Neural cell (in vitro differentiated cells): ENCODE data around the gene C1orf167.

ENCODE experiments used
- EP300 ChIP-seq: fragments of 450-650 bp; conservative IDR thresholded peaks from 2 replicates; pipeline ENCODE4 v1.6.1; 2014; ENCODE audit warnings: antibody characterized with exemption, mild to moderate bottlenecking, moderate library complexity; ENCODE audit not compliant: poor library complexity, severe bottlenecking
- EZH2 ChIP-seq: fragments of 200-600, 300-800 bp; shearing (Covaris generic), sonication (generic); IDR thresholded peaks from 2 replicates; pipeline ENCODE4 v1.6.1; 2014; ENCODE audit warnings: antibody characterized with exemption, low read length, borderline replicate concordance, mild to moderate bottlenecking; ENCODE audit not compliant: insufficient read depth, poor library complexity, severe bottlenecking
- MXI1 ChIP-seq: fragments of 450-650 bp; conservative IDR thresholded peaks from 2 replicates; pipeline ENCODE4 v1.6.1; 2014; ENCODE audit warnings: antibody characterized with exemption, mild to moderate bottlenecking; ENCODE audit not compliant: poor library complexity, severe bottlenecking
- POLR2AphosphoS5 ChIP-seq: IDR thresholded peaks from 2 replicates; pipeline ENCODE4 v1.6.1; 2012
- RAD21 ChIP-seq: fragments of 450-650 bp; conservative IDR thresholded peaks from 2 replicates; pipeline ENCODE4 v1.6.1; 2014; ENCODE audit warnings: antibody characterized with exemption, mild to moderate bottlenecking, moderate library complexity
- SMC3 ChIP-seq: fragments of 450-650 bp; conservative IDR thresholded peaks from 2 replicates; pipeline ENCODE4 v1.6.1; 2014; ENCODE audit warnings: antibody characterized with exemption, mild to moderate bottlenecking, moderate library complexity; ENCODE audit not compliant: poor library complexity
- TAF1 ChIP-seq: IDR thresholded peaks from 2 replicates; pipeline ENCODE4 v1.6.1; 2012; ENCODE audit warnings: low read depth
- TF ChIP-seq, protein P1 (sequence below): fragments of 450-650 bp; IDR thresholded peaks from 2 replicates; pipeline ENCODE4 v1.5.1; 2014; ENCODE audit warnings: antibody characterized with exemption, mild to moderate bottlenecking, moderate library complexity; ENCODE audit not compliant: poor library complexity, severe bottlenecking
- TF ChIP-seq, protein P2 (sequence below): IDR thresholded peaks from 2 replicates; pipeline ENCODE4 v1.6.1; 2012; ENCODE audit warnings: borderline replicate concordance

DNA sequence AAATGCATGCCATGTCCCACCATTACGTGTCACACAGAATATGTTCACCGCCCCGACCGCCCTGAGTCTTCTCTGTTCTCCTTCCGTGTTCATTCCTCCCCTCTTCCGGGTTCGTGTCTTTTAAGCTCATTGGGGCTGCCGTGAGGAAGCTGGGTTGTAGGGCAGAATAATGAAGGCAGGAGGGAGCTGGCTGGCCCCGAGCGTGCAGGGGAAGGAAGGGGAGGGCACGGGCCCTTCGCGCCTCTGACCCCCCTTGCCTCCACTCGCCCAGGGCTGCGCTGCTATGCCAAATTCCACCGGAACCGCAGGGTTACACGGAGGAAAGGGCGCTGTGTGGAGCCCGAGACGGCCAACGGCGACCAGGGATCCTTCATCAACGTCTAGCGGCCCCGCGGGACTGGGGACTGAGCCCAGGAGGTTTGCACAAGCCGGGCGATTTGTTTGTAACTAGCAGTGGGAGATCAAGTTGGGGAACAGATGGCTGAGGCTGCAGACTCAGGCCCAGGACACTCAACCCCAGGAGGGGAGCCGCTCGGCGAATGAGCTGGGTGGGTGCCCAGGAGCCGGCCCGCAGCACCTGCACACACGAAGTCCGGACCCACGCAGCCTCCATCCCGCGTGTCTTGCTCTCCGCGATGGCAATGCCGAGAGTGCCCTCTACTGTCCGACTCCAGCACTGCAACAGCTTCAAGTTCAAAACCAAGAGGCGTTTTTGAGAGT, 42.5 kb upstream of the C1orf167 start:
- TF ChIP-seq, protein P1, sequence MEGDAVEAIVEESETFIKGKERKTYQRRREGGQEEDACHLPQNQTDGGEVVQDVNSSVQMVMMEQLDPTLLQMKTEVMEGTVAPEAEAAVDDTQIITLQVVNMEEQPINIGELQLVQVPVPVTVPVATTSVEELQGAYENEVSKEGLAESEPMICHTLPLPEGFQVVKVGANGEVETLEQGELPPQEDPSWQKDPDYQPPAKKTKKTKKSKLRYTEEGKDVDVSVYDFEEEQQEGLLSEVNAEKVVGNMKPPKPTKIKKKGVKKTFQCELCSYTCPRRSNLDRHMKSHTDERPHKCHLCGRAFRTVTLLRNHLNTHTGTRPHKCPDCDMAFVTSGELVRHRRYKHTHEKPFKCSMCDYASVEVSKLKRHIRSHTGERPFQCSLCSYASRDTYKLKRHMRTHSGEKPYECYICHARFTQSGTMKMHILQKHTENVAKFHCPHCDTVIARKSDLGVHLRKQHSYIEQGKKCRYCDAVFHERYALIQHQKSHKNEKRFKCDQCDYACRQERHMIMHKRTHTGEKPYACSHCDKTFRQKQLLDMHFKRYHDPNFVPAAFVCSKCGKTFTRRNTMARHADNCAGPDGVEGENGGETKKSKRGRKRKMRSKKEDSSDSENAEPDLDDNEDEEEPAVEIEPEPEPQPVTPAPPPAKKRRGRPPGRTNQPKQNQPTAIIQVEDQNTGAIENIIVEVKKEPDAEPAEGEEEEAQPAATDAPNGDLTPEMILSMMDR: peak; percentile 93
- peak; percentile 88 for TF ChIP-seq RAD21
- no peak for TF ChIP-seq EZH2
- TF ChIP-seq EP300: no peak
- no peak for TF ChIP-seq POLR2AphosphoS5
- TF ChIP-seq SMC3: peak; percentile 81
- TF ChIP-seq, protein P2, sequence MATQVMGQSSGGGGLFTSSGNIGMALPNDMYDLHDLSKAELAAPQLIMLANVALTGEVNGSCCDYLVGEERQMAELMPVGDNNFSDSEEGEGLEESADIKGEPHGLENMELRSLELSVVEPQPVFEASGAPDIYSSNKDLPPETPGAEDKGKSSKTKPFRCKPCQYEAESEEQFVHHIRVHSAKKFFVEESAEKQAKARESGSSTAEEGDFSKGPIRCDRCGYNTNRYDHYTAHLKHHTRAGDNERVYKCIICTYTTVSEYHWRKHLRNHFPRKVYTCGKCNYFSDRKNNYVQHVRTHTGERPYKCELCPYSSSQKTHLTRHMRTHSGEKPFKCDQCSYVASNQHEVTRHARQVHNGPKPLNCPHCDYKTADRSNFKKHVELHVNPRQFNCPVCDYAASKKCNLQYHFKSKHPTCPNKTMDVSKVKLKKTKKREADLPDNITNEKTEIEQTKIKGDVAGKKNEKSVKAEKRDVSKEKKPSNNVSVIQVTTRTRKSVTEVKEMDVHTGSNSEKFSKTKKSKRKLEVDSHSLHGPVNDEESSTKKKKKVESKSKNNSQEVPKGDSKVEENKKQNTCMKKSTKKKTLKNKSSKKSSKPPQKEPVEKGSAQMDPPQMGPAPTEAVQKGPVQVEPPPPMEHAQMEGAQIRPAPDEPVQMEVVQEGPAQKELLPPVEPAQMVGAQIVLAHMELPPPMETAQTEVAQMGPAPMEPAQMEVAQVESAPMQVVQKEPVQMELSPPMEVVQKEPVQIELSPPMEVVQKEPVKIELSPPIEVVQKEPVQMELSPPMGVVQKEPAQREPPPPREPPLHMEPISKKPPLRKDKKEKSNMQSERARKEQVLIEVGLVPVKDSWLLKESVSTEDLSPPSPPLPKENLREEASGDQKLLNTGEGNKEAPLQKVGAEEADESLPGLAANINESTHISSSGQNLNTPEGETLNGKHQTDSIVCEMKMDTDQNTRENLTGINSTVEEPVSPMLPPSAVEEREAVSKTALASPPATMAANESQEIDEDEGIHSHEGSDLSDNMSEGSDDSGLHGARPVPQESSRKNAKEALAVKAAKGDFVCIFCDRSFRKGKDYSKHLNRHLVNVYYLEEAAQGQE: no peak
- TF ChIP-seq TAF1: no peak
- peak; percentile 47 for TF ChIP-seq MXI1
